K562 (cell line): ENCODE data around the gene HARS1. TPM values are rescaled to one million over a fixed set of nuclear protein-coding genes. Genes with fewer than 3 reads are reported as not detected.

Experiments
- ARHGAP35 ChIP-seq: fragments of 450-650 bp; IDR thresholded peaks from 2 replicates; pipeline ENCODE4 v1.6.1; 2018; ENCODE audit not compliant: partially characterized antibody
- ASH1L ChIP-seq: fragments of 450-650 bp; IDR thresholded peaks from 2 replicates; pipeline ENCODE4 v1.6.1; 2018; ENCODE audit warnings: borderline replicate concordance, mild to moderate bottlenecking, low read depth; ENCODE audit not compliant: partially characterized antibody
- CEBPG ChIP-seq, 3 experiments: fragments of 200-800 bp in 1 of 3; sonication (Bioruptor generic) in 1 of 3; sonication (generic) in 1 of 3; formaldehyde crosslinking in 1 of 3; IDR thresholded peaks in 2 of 3; conservative IDR thresholded peaks in 1 of 3; 2 replicates each; pipeline versions ENCODE4 v1.6.1 to v1.8.0; 2016 to 2022; ENCODE audit warnings: missing compliant biosample characterization in 2 of 3, missing genetic modification characterization in 2 of 3, mild to moderate bottlenecking in 1 of 3, missing genetic modification reagents in 1 of 3
- E2F3 ChIP-seq: fragments of 250-450 bp; sonication (Bioruptor Pico); IDR thresholded peaks from 2 replicates; pipeline ENCODE4 v1.4.0; 2020; ENCODE audit warnings: mild to moderate bottlenecking
- GABPA ChIP-seq: fragments of 200-800 bp; sonication (Bioruptor generic); conservative IDR thresholded peaks from 2 replicates; pipeline ENCODE4 v1.6.1; 2016; ENCODE audit warnings: low read depth, missing genetic modification characterization, missing compliant biosample characterization
- HDAC1 ChIP-seq, 2 experiments: fragments of 450-650 bp; IDR thresholded peaks; 2 replicates each; pipeline ENCODE4 v1.6.1; 2016 to 2017; ENCODE audit warnings: inconsistent platforms in 1 of 2, mild to moderate bottlenecking in 1 of 2, moderate library complexity in 1 of 2
- HDAC6 ChIP-seq: IDR thresholded peaks from 2 replicates; pipeline ENCODE4 v1.6.1; 2012; ENCODE audit warnings: low read depth, mild to moderate bottlenecking, control low read depth, inconsistent platforms, low read length, moderate library complexity
- HNRNPL ChIP-seq: fragments of 200-400 bp; formaldehyde crosslinking; IDR thresholded peaks from 2 replicates; pipeline ENCODE4 v1.6.1; 2017; ENCODE audit warnings: low read depth, mild to moderate bottlenecking, low read length
- KAT8 ChIP-seq: fragments of 450-650 bp; IDR thresholded peaks from 2 replicates; pipeline ENCODE4 v1.6.1; 2016; ENCODE audit warnings: low read depth, mild to moderate bottlenecking
- LCOR ChIP-seq: sonication (generic); formaldehyde crosslinking; IDR thresholded peaks from 2 replicates; pipeline ENCODE4 v1.8.0; 2022; ENCODE audit warnings: mild to moderate bottlenecking, missing genetic modification reagents
- MAFG ChIP-seq: fragments of 450-650 bp; conservative IDR thresholded peaks from 2 replicates; pipeline ENCODE4 v1.6.1; 2016; ENCODE audit warnings: missing genetic modification characterization, missing compliant biosample characterization
- MITF ChIP-seq: IDR thresholded peaks from 2 replicates; pipeline ENCODE4 v1.6.1; 2014; ENCODE audit warnings: antibody characterized with exemption
- MTA1 ChIP-seq: fragments of 450-650 bp; IDR thresholded peaks from 2 replicates; pipeline ENCODE4 v1.6.1; 2017; ENCODE audit warnings: borderline replicate concordance
- MYNN ChIP-seq, 2 experiments: sonication (generic); formaldehyde crosslinking in 1 of 2; IDR thresholded peaks; 2 replicates each; pipeline versions ENCODE4 v1.5.0 to v1.6.1; 2016 to 2020; ENCODE audit warnings: antibody characterized with exemption in 1 of 2, missing genetic modification reagents in 1 of 2
- NCOA1 ChIP-seq: fragments of 450-650 bp; IDR thresholded peaks from 2 replicates; pipeline ENCODE4 v1.6.1; 2016; ENCODE audit warnings: low read depth
- PHF8 ChIP-seq: fragments of 200-600 bp; sonication (generic); IDR thresholded peaks from 2 replicates; pipeline ENCODE4 v1.6.1; 2012; ENCODE audit warnings: mixed run types, mild to moderate bottlenecking, inconsistent platforms, low read length, moderate library complexity, borderline replicate concordance
- PTTG1 ChIP-seq: fragments of 450-650 bp; IDR thresholded peaks from 2 replicates; pipeline ENCODE4 v1.6.1; 2016; ENCODE audit warnings: low read depth, mild to moderate bottlenecking, missing genetic modification characterization, missing compliant biosample characterization
- RAD21 ChIP-seq, 2 experiments: fragments of 250-450 bp in 1 of 2; fragments of 450-650 bp in 1 of 2; sonication (Bioruptor Pico) in 1 of 2; formaldehyde crosslinking in 1 of 2; IDR thresholded peaks in 1 of 2; conservative IDR thresholded peaks in 1 of 2; 2 replicates each; pipeline versions ENCODE4 v1.4.0 to v1.8.0; 2020 to 2022; ENCODE audit warnings: mild to moderate bottlenecking in 2 of 2, moderate library complexity in 1 of 2
- SMARCC2 ChIP-seq: fragments of 450-650 bp; IDR thresholded peaks from 2 replicates; pipeline ENCODE4 v1.6.1; 2017; ENCODE audit warnings: antibody characterized with exemption, moderate library complexity, mild to moderate bottlenecking, low read depth
- TAF7 ChIP-seq: fragments of 450-650 bp; IDR thresholded peaks from 2 replicates; pipeline ENCODE4 v1.6.1; 2016; ENCODE audit warnings: missing genetic modification characterization, missing compliant biosample characterization
- THRA ChIP-seq: fragments of 450-650 bp; IDR thresholded peaks from 2 replicates; pipeline ENCODE4 v1.6.1; 2017; ENCODE audit warnings: mild to moderate bottlenecking, moderate library complexity
- ZFPM2 ChIP-seq: fragments of 250-450 bp; sonication (Bioruptor Pico); IDR thresholded peaks from 2 replicates; pipeline ENCODE4 v1.5.1; 2022; ENCODE audit warnings: mild to moderate bottlenecking
- ZNF12 ChIP-seq: sonication (generic); formaldehyde crosslinking; IDR thresholded peaks from 2 replicates; pipeline ENCODE4 v1.4.0; 2020; ENCODE audit warnings: mild to moderate bottlenecking, missing genetic modification reagents
- ZNF134 ChIP-seq: fragments of 250-450 bp; sonication (Bioruptor Pico); conservative IDR thresholded peaks from 2 replicates; pipeline ENCODE4 v1.4.0; 2020
- ZNF146 ChIP-seq: IDR thresholded peaks from one replicate; pipeline ENCODE4 v1.6.1; 2018; ENCODE audit warnings: missing compliant biosample characterization; ENCODE audit not compliant: unreplicated experiment
- ZNF274 ChIP-seq: IDR thresholded peaks from 2 replicates; pipeline ENCODE4 v1.6.1; 2011; ENCODE audit warnings: low read depth, mild to moderate bottlenecking, low read length, moderate library complexity, borderline replicate concordance
- ZNF589 ChIP-seq: fragments of 200-800 bp; sonication (Bioruptor generic); IDR thresholded peaks from 2 replicates; pipeline ENCODE4 v1.6.1; 2016; ENCODE audit warnings: low read depth, missing genetic modification characterization, missing compliant biosample characterization
- ZNF766 ChIP-seq: fragments of 200-800 bp; sonication (Bioruptor generic); conservative IDR thresholded peaks from 2 replicates; pipeline ENCODE4 v1.6.1; 2016; ENCODE audit warnings: missing genetic modification characterization, missing compliant biosample characterization
- polyA plus RNA-seq, 8 experiments: library from polyadenylated mRNA; depleted of rRNA in 4 of 8; stranded (reverse) in 5 of 8; unstranded in 3 of 8; fragments of >200 nt; fragmentation: Nextera tagmentation in 2 of 8; fragmentation: Illumina TruSeq in 1 of 8; extraction: Ambion mirVana in 2 of 8; extraction: Trizol in 1 of 8; gene quantifications; 2 replicates each; pipeline versions ENCODE4 v1.2.1 to v1.2.3, GENCODE V29; 2011 to 2014; ENCODE audit warnings: inconsistent platforms in 1 of 8, missing spikeins in 1 of 8
- total RNA-seq, 7 experiments: library from RNA; depleted of rRNA in 6 of 7; stranded (reverse); fragments of >200 nt in 6 of 7; fragmentation: Illumina TruSeq in 2 of 7; extraction: Trizol in 2 of 7; gene quantifications; 2 replicates each; pipeline versions ENCODE4 v1.2.1 to v1.2.3, GENCODE V29; 2011 to 2021; ENCODE audit warnings: low replicate concordance in 1 of 7
- TF ChIP-seq, protein P1 (sequence below): sonication (generic); formaldehyde crosslinking; IDR thresholded peaks from 2 replicates; pipeline ENCODE4 v1.9.0; 2022; ENCODE audit warnings: mild to moderate bottlenecking, missing genetic modification reagents

HARS1 gene
- total and polyA plus RNA-seq, 9 of the 15 experiments (the other 6 are each of a cell fraction or from before 2014, with no cell fraction given): 13.5 to 88.5 (median 75.2) TPM

GRCh38 chr5:140647042-140647419, 44.1 kb downstream of the HARS1 start (continued):
- TF ChIP-seq PHF8 (no peak), ZFPM2 (CRISPR knock-in tag) (no peak), ZNF766 (no peak), MITF (no peak), ZNF274 (no peak), LCOR (CRISPR knock-in tag) (no peak), ARHGAP35 (no peak), MAFG (tag) (no peak), TAF7 (tag) (no peak), ZNF589 (CRISPR knock-in tag) (no peak), HDAC6 (no peak), HDAC1 (IDR thresholded peaks at IDR 0.05) (peak in 1 of 2 experiments; percentile 1; a peak in 1 of 4 replicates), RAD21 (CRISPR knock-in tag; conservative IDR thresholded peaks at IDR 0.05 in 1 of 2, IDR thresholded peaks at IDR 0.05 in 1 of 2) (no peak), SMARCC2 (no peak), HNRNPL (no peak), NCOA1 (no peak), E2F3 (CRISPR knock-in tag) (no peak), ZNF12 (CRISPR knock-in tag) (0 out of 2 replicates have a peak, but pooled peaks have one; percentile 25), MYNN (IDR thresholded peaks at IDR 0.05) (no peak), MYNN (CRISPR knock-in tag; IDR thresholded peaks at IDR 0.05) (no peak), ZNF146 (no peak), ASH1L (no peak), KAT8 (no peak), PTTG1 (tag) (no peak), GABPA (tag) (no peak), MTA1 (no peak; the same call in 1 of the 2 replicates), CEBPG (CRISPR knock-in tag; IDR thresholded peaks at IDR 0.05) (no peak), CEBPG (tag; conservative IDR thresholded peaks at IDR 0.05 in 1 of 2, IDR thresholded peaks at IDR 0.05 in 1 of 2) (no peak), ZNF134 (no peak), THRA (no peak)
- TF ChIP-seq, protein P1, sequence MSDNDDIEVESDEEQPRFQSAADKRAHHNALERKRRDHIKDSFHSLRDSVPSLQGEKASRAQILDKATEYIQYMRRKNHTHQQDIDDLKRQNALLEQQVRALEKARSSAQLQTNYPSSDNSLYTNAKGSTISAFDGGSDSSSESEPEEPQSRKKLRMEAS: no peak
